ENCODE data around the gene LCP2.

The LCP2 gene

DNA sequence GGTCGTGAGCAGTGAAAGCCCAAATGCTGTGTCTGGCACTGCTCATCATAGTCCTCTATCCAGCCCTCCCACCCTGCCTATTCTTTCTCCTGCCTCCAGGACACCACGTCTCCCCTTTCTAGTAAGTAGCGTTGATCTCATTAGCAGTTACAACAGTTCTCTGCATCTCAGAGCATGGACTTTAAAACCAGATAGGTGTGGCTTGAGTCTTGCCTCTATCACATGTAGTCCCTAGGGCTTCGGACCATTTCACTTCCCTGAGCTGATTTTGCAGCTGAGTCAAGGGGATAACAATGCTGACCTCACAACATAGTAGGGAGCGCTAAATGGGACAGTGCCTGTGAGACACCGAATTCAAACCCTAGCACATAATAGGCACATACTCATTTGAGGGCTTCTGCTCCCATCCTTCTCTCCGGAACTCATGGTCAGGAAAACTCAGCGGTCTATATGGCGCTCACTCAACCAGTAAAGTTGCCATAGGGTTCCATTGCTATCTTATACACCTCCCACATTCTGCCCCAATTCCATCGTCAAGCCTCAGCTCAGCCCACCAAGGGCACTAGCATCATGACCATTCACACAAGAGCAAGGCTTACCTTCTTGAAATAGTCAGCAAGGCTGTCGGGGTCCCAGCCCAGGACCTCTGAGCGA, 515 bp downstream of the LCP2 start:
- DNase-seq (ENCODE audit: low read depth in 2 of 3, low spot score in 1 of 3): no peak

DNA sequence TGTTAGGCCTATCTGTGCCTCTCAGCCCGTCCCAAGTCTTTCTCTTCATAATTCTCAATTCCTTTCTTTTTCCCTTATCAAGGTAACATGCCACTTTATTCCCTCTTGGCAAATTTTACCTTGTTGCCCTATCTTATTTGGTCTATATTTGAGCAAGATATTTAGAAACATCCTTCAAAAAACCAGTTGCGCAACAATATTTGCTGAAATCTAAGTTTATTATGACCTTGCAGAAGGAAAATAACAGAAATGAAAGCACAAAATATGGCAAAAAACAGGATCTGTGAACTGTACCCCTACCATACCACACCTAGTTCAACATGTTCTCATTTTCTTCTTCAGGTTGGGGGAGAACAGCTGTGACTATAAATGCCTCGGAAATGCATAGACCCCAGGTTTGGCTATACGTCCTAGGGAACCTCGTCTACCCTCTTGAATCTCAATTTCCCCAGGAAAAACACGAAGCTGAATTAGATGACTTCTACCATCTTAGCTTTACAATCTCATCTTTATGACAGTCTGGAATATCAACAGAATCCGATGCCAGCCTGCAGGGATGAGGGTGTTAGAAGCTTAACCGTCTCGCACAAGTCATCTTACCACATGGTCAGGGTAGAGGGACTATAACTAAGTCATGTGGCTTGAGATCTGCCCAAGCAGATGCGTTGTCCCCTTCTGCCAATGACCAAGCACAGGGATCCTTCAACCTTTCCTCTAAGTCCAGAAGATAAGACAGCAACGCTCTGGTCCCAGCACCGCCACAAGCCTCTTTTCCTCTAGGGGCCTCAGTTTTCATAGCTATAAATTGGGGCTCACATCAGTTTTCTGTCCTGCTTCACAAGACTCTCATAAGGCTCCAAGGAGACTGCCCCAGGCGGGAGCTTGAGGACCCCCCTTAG, 1.3 kb downstream of the LCP2 start:
- DNase-seq (ENCODE audit: low read depth in 2 of 3, low spot score in 1 of 3): no peak

DNA sequence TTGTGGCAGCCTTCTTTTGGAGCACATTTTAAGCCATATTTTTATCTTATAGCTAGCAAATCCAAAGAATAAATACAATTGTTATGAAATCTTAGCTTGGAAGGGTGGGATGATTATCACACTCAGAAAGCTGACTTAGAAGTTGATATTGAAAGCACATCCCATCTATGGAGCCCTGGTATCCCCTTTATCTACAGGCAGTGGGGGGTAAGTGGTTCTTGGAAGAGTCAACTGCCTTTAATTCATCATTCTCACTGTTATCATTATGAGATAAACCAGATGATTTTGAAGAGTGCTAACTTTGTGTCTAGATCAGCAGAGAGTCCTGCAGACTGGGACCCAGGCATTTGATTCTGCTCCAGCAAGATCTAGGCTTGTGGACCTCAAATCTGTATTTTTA, 3.0 kb downstream of the LCP2 start:
- DNase-seq (ENCODE audit: low read depth in 2 of 3, low spot score in 1 of 3): no peak

DNA sequence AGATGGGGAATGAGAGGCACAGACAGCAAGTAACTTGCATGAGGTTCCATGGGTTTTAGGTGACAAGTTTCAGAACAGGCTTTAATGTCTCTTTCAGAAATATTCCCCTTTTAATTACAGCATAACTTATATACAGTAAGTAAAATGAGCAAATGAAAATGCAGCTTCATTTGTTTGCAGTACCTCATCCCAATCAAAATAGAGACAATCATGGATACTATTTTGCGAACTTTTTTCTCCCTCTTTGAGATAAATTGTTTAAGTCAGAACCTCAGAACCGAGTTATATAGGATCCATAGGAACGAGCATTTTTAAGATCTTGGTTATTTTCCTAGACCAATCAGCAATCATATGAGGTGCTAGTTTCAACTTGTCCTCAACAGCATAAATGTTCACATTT, 3.5 kb downstream of the LCP2 start:
- no peak for DNase-seq (ENCODE audit: low read depth in 2 of 3, low spot score in 1 of 3)

DNA sequence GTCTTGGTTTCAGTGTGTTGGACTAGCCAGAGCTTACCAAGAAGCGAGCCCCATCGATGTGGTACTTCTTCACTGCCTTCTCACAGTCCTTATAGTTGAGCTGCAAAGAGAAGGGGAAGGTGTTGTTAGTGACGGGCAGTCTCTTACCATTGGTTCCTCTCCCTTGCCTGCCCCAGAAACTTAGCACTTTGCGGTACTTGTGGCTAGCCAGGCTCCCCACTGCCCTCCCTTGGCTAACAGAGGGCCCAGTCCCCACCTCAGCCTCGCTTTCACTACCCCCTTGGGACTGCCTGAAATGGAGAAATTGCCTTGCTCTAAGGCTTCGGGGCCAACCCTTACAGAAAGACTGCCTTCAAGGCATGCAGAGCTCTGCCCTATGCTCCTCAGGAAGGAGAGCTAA, 4.3 kb downstream of the LCP2 start:
- no peak for DNase-seq (ENCODE audit: low read depth in 2 of 3, low spot score in 1 of 3)

DNA sequence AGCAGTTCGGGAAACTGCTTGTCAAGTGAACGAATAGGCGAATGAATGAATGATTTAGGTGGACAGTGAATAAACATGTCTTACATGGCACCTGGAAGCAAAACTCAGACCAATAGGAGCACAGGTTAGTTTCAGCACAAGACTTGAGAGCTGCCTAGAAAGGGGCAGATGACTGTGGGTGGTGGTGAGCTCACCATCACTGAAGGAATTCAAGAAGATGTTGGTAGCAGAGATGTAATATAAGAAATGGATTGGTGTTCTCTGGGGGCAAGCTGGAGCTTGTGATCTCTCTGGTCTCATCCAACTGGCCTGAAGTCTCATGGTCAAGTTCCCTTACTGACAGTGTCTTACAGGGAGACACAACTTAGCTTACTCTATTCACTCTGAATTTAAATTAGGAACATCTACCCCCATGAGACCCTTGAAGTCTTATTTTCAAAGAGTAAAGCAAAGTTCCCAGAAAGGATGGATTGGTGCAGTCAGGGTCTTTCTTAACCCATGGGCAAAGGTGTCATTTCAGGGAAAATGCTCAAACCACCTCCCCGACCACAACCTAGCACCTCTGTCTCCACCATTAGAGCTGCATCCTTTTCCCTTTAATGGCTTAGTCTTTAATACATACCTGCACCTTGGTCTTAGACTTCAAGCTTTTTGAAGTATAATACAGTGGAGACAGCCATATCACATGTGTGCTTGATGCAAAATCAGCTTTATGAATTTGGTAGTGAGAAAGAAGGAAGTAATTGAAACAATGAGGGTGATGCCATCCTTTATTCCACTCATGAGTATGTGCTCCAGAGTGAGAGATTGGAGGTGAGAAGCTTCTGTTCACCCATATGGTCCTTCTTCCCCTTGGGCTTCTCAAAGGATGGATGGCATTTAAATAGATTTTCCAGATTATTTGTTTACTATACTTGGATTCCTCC, 5.1 kb downstream of the LCP2 start:
- DNase-seq (ENCODE audit: low read depth in 2 of 3, low spot score in 1 of 3): no peak

DNA sequence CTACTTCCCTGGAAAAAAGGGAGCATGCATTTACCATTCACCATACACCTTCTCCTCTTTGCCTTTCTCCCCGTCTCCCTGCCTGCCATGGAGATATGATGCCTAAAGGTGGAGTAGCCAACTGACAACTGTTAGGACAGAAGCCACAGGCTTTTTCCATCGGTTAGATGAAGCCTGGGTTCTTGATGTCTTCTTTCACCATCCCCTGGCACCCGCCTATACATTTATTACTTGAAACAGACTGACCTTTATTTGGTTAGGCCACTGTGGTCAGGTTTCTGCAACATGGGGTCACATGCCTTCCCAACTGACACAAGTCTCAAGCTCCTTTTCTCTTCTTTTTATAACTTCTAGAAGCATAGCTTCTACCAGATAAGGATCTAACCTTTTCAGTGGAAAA, 7.1 kb downstream of the LCP2 start:
- no peak for DNase-seq (ENCODE audit: low read depth in 2 of 3, low spot score in 1 of 3)

DNA sequence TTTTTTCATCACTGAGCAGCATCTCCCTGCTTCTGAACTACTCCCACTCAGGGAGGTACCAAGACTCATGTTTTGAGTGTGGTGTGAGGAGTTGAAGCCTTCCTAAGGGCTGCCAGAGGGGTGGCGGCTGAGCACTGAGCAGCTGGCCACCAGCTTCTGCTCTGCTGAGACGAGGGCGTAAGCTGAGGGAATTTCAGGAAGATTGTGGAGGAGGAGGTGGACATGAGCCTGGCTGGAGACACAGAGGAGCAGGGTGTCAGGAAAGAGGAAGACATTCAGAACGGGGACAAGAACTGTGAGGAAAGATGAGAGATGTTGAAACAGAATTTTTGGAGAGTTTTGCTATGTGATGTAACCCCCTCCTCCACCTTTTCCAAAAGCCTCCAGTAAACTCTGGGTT, 7.8 kb downstream of the LCP2 start:
- no peak for DNase-seq (ENCODE audit: low read depth in 2 of 3, low spot score in 1 of 3)

DNA sequence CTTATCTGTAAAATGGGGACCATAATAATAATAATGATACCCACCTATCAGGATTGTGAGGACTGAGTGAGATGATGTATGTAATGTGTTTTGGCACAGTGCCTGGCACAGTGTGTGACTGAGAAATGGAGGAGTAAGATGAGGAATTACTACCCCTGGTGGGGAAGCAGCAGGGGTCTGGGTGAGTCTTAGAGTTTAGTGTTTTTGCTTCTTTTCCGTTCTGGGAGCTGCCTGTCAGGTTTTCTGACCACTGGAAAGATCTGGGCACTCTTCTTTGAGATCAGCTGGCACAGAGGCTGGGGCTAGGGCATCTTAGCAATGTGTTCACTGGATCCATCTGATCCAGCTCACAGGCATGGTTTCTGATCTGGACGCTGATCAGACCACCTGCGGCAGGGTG, 8.5 kb downstream of the LCP2 start:
- DNase-seq (ENCODE audit: low read depth in 2 of 3, low spot score in 1 of 3): no peak

DNA sequence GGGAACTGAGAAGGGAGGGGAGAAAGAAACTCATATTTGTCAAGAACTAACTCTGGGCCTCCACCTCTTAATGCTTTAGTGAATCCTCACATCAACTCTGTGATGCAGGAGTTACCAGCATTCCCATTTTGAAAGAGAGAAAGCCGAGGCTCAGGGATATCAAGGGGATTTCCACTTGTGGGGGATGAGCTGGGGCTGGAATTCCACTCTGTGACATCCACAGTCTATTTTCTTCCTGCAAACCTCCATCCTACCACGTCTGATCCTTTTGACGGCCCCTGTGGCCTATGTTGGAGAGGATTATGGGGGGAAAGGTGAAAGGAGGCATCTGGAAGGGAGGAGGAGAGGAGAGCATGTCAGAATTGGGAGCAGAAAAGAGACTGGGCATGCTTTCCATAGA, 9.0 kb downstream of the LCP2 start:
- DNase-seq (ENCODE audit: low read depth in 2 of 3, low spot score in 1 of 3): no peak

DNA sequence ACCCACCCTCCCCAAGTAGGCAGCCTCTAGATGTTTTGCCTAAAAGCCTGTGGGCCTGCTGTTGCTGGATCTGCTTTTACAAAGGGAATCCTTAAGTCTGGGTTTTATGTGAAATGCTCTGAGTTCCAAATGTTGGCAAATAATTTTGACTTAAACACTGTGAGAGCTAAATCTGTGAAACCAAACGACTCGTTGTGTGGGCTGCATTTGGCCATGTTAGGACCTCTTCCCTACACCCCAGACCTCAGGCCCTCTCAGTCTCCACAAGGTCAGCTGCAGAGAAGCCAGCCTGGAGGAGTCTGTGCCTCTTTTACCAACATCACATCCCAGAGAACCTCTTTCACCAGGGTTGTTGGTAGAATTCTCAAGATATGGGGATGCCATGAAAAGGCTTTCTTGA, 9.4 kb downstream of the LCP2 start:
- no peak for DNase-seq (ENCODE audit: low read depth in 2 of 3, low spot score in 1 of 3)

DNA sequence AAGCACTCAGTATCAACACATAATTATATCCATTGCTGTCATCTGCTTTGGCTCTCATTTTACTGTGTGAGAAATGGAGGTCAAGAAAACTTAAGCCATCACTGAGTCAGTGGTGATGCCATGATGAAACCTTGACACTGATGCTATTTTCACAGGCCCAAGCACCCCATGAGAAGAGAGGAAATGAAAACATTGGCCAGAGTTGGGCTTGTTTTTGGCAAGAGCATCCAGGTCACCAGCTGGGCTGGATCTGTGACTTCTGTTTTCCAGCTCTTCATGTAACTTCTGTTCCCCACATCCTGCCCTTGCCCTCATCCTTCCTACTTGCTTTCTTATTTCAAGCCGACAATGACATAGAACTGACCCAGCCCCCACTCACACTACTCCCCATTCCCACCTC, 10.0 kb downstream of the LCP2 start:
- no peak for DNase-seq (ENCODE audit: low read depth in 2 of 3, low spot score in 1 of 3)

DNA sequence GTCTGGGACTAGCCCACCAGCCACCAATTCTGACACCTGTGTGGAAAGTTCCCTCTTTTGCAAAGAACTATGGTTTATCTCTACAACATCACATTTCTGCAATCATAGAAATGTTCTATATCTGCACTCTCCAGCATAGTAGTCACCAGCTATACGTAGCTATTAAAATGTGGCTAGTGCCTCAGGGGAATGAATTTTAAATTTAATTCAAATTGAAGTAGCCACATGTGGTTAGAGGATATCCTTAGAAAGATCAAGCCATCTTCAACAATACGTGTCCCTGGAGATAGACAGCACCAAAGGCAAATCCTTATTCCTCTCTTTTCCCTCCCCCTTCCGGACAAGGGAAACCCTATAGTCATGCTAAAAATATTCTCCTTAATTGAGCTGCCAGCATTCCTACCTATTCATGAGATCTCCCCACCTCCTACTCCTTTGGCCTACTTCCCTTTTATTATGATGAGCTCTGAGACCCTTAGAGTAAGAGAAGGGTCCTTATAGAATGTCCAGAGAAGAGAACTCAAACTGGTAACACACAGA, 11.1 kb downstream of the LCP2 start:
- DNase-seq (ENCODE audit: low read depth in 2 of 3, low spot score in 1 of 3): no peak

DNA sequence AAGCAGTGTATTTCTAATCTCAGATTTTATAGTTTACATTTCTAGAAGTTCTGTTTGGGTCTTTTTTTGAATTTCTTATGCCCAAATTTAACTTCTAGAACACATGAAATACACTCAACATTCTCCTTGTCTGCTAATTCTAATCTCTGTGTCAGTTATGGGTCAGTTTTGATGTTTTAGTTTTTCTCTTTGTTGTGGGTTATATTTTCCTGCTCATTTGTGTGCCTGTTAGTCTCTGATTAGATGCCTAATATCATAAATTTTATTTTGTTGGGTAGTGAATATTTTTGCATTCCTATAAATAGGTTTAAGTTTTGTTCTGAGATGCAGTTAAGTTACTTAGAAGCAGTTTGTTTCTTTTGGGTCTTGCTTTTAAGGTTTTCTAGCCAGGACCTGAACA, 12.4 kb downstream of the LCP2 start:
- DNase-seq (ENCODE audit: low read depth in 2 of 3, low spot score in 1 of 3): no peak

DNA sequence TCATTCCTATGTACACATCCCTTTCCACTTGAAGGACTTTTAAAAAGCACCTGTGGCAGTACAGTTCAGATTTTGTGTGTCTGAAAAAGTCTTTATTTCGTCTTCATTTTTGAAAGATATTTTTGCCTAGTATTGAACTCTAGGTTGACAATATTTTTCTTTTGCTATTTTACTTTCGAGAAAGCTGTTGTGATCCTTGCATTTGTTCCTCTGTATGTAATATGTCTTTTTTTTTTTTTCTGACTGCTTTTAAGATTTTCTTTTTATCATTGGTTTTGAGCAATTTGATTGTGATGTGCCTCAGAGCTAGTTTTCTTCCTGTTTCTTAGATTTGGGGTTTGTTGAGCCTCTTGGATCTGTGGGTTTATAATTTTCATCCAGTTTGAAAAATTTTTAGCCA, 13.3 kb downstream of the LCP2 start:
- DNase-seq (ENCODE audit: low read depth in 2 of 3, low spot score in 1 of 3): no peak

DNA sequence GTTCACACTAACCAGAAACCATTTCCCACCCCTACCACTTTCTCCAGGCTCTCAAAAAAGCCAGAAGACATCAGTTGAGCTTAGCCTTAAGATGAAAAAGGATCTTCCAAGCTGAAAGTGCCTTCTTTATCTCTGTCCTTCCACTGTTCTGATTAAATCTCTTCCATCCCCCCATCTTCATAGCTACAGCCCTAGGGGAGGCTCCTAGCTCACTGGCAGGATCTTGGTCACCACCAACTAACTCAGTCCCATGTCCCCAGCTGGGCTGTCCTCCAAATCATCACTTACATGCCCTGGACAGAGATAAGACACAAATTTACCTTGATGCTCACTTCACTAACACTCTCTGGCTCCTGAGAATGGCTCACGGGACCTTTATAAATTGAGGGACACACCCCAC, 14.3 kb downstream of the LCP2 start:
- no peak for DNase-seq (ENCODE audit: low read depth in 2 of 3, low spot score in 1 of 3)

DNA sequence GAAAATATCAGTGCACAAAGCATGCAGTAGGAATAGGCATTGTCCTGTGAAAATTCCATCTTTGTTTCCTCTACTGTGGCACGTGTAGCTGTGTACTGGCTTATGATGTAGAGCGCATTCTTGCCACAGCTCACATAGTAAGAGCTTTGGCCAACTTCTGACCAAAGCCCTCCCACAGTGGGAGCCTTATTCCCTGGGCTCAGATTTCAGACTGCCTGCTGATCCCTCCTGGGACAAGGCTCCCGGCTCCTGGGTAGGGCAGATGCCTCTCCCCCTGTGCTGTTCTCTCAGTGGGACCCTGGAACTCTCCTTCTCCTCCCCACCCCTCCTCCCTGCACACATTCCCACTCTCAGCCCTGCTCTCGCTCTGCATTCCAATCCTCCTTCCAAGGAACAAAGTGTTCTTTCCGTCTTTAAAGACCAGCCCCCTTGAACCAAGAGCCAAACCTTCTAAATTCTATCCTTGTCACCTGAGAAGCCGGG, 17.5 kb downstream of the LCP2 start:
- DNase-seq (ENCODE audit: low read depth in 2 of 3, low spot score in 1 of 3): no peak

DNA sequence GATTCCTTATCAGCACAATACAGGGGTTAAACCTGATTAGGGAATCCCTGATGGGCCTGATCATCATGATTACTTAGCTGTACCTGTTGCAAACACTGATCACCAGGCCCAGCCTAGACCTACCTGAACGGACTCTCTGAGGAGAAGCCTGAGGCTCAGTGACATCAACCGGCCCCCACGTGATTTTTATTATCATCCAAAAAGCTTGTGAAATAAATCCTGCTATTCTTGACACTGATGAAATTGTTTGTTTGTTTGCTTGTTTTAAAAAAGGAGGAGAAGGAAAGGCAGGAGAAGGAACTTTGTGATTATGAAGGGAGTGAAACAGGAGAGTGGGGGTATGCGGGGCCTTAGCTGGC, 18.1 kb downstream of the LCP2 start:
- DNase-seq (ENCODE audit: low read depth in 2 of 3, low spot score in 1 of 3): no peak

DNA sequence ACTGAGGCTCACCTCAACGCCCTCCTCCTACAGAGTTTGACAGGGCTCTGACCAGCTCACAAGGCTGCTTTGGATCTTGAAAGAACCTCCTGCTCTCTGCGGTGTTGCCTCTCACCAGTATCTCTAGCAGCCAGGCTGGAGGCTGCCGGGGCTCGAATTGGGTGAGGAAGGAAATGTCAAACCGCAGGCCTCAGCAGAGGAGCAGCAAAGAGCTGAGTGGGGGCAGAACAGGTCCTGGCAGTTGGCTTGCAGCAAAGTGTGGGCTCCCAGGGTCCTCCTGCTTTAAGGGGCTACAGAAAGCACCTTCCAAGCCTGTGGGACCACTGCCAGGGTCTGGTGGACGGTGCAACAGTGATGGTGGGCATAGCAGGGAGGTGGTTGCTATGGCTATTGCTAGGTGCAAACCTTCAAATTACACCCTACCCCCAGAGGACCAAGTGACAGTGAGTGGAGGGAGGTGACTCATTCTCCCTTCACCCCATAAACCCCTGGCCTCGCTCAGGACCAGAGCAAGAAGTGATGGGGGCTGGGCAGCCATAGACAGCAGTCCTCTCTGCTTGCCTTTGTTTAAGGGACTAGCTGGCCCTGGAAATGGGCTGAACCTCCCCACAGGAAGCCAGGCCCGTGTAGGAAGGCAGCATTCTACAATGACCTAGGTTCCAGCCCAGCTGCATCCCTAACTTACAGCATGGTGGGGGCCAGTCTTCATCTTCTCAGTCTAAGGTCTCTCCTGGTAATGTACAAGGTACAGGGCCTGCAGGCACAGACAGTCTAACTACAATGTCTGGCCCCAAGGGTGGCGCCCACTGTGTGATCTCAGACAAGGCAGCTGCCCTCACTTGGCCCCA, 18.7 kb downstream of the LCP2 start:
- peak; percentile 74 to 84 (median 76) for DNase-seq (ENCODE audit: low read depth in 2 of 3, low spot score in 1 of 3)

DNA sequence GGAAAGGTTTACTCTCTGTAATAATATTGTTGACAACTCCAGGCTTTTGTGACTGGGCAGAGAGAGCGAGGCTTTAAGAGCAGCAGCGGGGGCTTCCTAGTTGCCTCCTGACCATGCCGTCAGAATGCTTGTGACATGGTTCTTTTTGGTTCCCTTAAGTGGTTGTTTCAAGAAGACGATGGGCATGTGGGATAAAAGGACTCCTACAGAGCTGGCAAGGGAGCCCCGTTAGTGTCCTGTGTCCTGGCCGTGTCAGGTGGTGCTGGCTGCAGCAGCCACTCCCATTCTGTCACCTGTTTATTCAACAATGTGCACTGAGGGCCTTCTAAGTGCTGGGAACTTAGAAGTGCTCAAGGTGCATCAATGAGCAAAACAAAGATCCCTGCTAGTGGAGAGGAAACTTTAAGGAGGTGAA, 19.7 kb downstream of the LCP2 start:
- no peak for DNase-seq (ENCODE audit: low read depth in 2 of 3, low spot score in 1 of 3)

Data from stimulated activated CD4-positive, alpha-beta T cell treated with anti-CD3 and anti-CD28 coated beads, Interleukin-12 subunit alpha, Interleukin-12 subunit beta, amount 100 ng/mL, for 48 hours (primary cell).